Measurements from ENCODE around the gene MBNL1. TPM values are rescaled to one million over a fixed set of nuclear protein-coding genes. Genes with fewer than 3 reads are reported as not detected.
"Not testable (repeated sequence)": the region's sequence is repeated elsewhere in the genome, so short reads cannot be mapped to it uniquely, and the experiment has no call there.

MBNL1 gene
- total and polyA plus RNA-seq, 3 donors from 2014 or later: 36.5 to 167 (median 145) TPM

- no peaks in the 10 kb centered on the region for H3K9me3 ChIP-seq
- DNase-seq: no peak
- no peaks in the 10 kb centered on the region for H3K4me1 ChIP-seq
- intact Hi-C loops (cut with DNase I; ENCODE audit: low total_unique reads): no loop called here
- H3K36me3 ChIP-seq (ENCODE audit: low read depth, missing control alignments): no peaks in the 10 kb centered on the region
- TF ChIP-seq POLR2A (IDR thresholded peaks at IDR 0.05): no peak
- no peak for TF ChIP-seq CTCF (IDR thresholded peaks at IDR 0.05)
- H3K27ac ChIP-seq: no peak overlapping the region
- H3K4me3 ChIP-seq: no peak overlapping the region
- no peaks in the 10 kb centered on the region for H3K27me3 ChIP-seq
Measured at GRCh38 chr3:152364237-152364636, 95.5 kb downstream of the MBNL1 start.

GRCh38 chr3:152365126-152365525, 96.4 kb downstream of the MBNL1 start:
- H3K4me1 ChIP-seq: no peaks in the 10 kb centered on the region

GRCh38 chr3:152365766-152366593, 97.3 kb downstream of the MBNL1 start:
- intact Hi-C loops (cut with DNase I; ENCODE audit: low total_unique reads): no loop called here
- H3K36me3 ChIP-seq (ENCODE audit: low read depth, missing control alignments): no peaks in the 10 kb centered on the region
- 66 to 69% methylated on average over 4 of the region's 4 CpGs for WGBS, 2 donors
- no peaks in the 10 kb centered on the region for H3K4me1 ChIP-seq
- no peak for DNase-seq
- no peaks in the 10 kb centered on the region for H3K27me3 ChIP-seq
- H3K9me3 ChIP-seq: no peaks in the 10 kb centered on the region
- TF ChIP-seq POLR2A (IDR thresholded peaks at IDR 0.05) (no peak), CTCF (IDR thresholded peaks at IDR 0.05) (no peak)
- H3K4me3 ChIP-seq: no peak overlapping the region
- no peak overlapping the region for H3K27ac ChIP-seq

More at GRCh38 chr3:152365126-152365525, 96.4 kb downstream of the MBNL1 start:
- Histone ChIP-seq H3K4me3 (no peak overlapping the region), H3K9me3 (no peaks in the 10 kb centered on the region), H3K27ac (no peak overlapping the region), H3K27me3 (no peaks in the 10 kb centered on the region), H3K36me3 (ENCODE audit: low read depth, missing control alignments) (no peaks in the 10 kb centered on the region)
- intact Hi-C loops (cut with DNase I; ENCODE audit: low total_unique reads): no loop called here
- DNase-seq: no peak
- no peak for TF ChIP-seq POLR2A (IDR thresholded peaks at IDR 0.05)
- no peak for TF ChIP-seq CTCF (IDR thresholded peaks at IDR 0.05)
- WGBS, 2 donors: 69 to 71% methylated on average over 2 of the region's 2 CpGs

- H3K9me3 ChIP-seq; H3K4me1 ChIP-seq; H3K27ac ChIP-seq; H3K4me3 ChIP-seq; H3K27me3 ChIP-seq; H3K36me3 ChIP-seq (ENCODE audit: low read depth, missing control alignments); DNase-seq; intact Hi-C loops (cut with DNase I; ENCODE audit: low total_unique reads): not testable (repeated sequence)
- WGBS, 2 donors: 88 to 98% methylated on average over 2 of the region's 2 CpGs
Measured at GRCh38 chr3:152367192-152367591, 98.5 kb downstream of the MBNL1 start.

GRCh38 chr3:152372633-152373032, 103.9 kb downstream of the MBNL1 start:
- H3K4me1 ChIP-seq; H3K36me3 ChIP-seq (ENCODE audit: low read depth, missing control alignments); DNase-seq; H3K9me3 ChIP-seq; H3K27ac ChIP-seq; intact Hi-C loops (cut with DNase I; ENCODE audit: low total_unique reads); H3K4me3 ChIP-seq; H3K27me3 ChIP-seq: not testable (repeated sequence)
- 98 to 100% methylated on average over 6 of the region's 6 CpGs for WGBS, 2 donors

- 90 to 91% methylated on average over 4 of the region's 4 CpGs for WGBS, 2 donors
Measured at GRCh38 chr3:152373379-152373778, 104.7 kb downstream of the MBNL1 start.

More at GRCh38 chr3:152373379-152373778, 104.7 kb downstream of the MBNL1 start:
- H3K27ac ChIP-seq: no peak overlapping the region
- intact Hi-C loops (cut with DNase I; ENCODE audit: low total_unique reads): no loop called here
- TF ChIP-seq POLR2A (IDR thresholded peaks at IDR 0.05) (no peak), CTCF (IDR thresholded peaks at IDR 0.05) (no peak)
- H3K4me1 ChIP-seq: no peaks in the 10 kb centered on the region
- no peaks in the 10 kb centered on the region for H3K9me3 ChIP-seq
- no peaks in the 10 kb centered on the region for H3K27me3 ChIP-seq
- no peaks in the 10 kb centered on the region for H3K36me3 ChIP-seq (ENCODE audit: low read depth, missing control alignments)
- no peak overlapping the region for H3K4me3 ChIP-seq
- DNase-seq: no peak

Data from testis (tissue), 3 donors.